Body of pancreas (tissue), 4 donors: ENCODE results near the gene EYS. TPM values are rescaled to one million over a fixed set of nuclear protein-coding genes. Genes with fewer than 3 reads are reported as not detected.

Experiments used
- ATAC-seq: fragments of 150-250 bp; one replicate; pipeline ENCODE4 v1.9.1; 2016
- DNase-seq, 4 donors: peaks; one replicate each; pipeline ENCODE4 v3.0.0-alpha.2; 2019
- H3K27ac ChIP-seq, 4 donors: fragments of 200-600 bp; sonication (generic); 1 replicate in 3 of 4; 2 replicates in 1 of 4; pipeline versions ENCODE4 v1.5.1 to v1.6.1; 2016 to 2019; ENCODE audit warnings: mild to moderate bottlenecking in 1 of 4, mixed read lengths in 1 of 4, moderate library complexity in 1 of 4
- H3K27me3 ChIP-seq, 2 donors: fragments of 200-600 bp; sonication (generic); one replicate each; pipeline ENCODE4 v1.6.0; 2016; ENCODE audit warnings: mild to moderate bottlenecking in 1 of 2
- H3K36me3 ChIP-seq, 2 donors: fragments of 200-600 bp; sonication (generic); replicated peaks in 1 of 2; 2 replicates each; pipeline ENCODE4 v1.5.1; 2016; ENCODE audit warnings: low read depth in 2 of 2; ENCODE audit not compliant: insufficient read depth in 1 of 2
- H3K4me1 ChIP-seq: fragments of 200-600 bp; sonication (generic); one replicate; pipeline ENCODE4 v1.6.0; 2016
- H3K4me3 ChIP-seq, 2 donors: fragments of 200-600 bp; sonication (generic); 1 replicate in 1 of 2; 2 replicates in 1 of 2; pipeline ENCODE4 v1.5.1; 2016 to 2019
- H3K9me3 ChIP-seq, 3 donors: fragments of 200-600 bp; sonication (generic); 1 replicate in 2 of 3; 2 replicates in 1 of 3; pipeline ENCODE4 v1.5.1; 2016
- CTCF ChIP-seq, 7 experiments: fragments of 450-650 bp in 4 of 7; fragments of 200-600 bp in 3 of 7; sonication (generic) in 3 of 7; IDR thresholded peaks; one replicate each; pipeline ENCODE4 v1.5.1; 2016 to 2019; ENCODE audit warnings: antibody characterized with exemption in 7 of 7
- POLR2A ChIP-seq, 3 donors: fragments of 450-650 bp; IDR thresholded peaks; one replicate each; pipeline ENCODE4 v1.6.1; 2016; ENCODE audit warnings: antibody characterized with exemption in 3 of 3, mild to moderate bottlenecking in 2 of 3
- WGBS, 2 donors: methylation state at CpG; one replicate each; pipeline ENCODE4 v1.1.5; 2017; 5-methylcytosine and 5-hydroxymethylcytosine counted together
- intact Hi-C: fragments of 100-400 bp; cut with DNase I; formaldehyde crosslinking; loops from one replicate; pipeline ENCODE4 v1.15.1; 2023
- total RNA-seq, 2 donors: library from RNA; depleted of rRNA; stranded (reverse); fragments of >200 nt; gene quantifications; one replicate each; pipeline ENCODE4 v1.1.0, GENCODE V29; 2016

EYS gene
- total RNA-seq, 2 donors from 2014 or later = 0.26 TPM; not detected in 1

GRCh38 chr6:64258752-64259151, 1448.3 kb downstream of the EYS start:
- DNase-seq (no peak), ATAC-seq (no peak)
- no peak overlapping the region for H3K27ac ChIP-seq
- 30 to 76% methylated on average over 2 of the region's 2 CpGs for WGBS, 2 donors
- H3K4me1 ChIP-seq = no peaks in the 10 kb centered on the region
- H3K36me3 ChIP-seq = no peaks in the 10 kb centered on the region
- intact Hi-C loops = no loop called here
- H3K9me3 ChIP-seq = no peaks in the 10 kb centered on the region
- no peaks in the 10 kb centered on the region for H3K27me3 ChIP-seq
- no peak overlapping the region for H3K4me3 ChIP-seq
- TF ChIP-seq POLR2A (IDR thresholded peaks at IDR 0.05) (no peak), CTCF (IDR thresholded peaks at IDR 0.05) (no peak)

GRCh38 chr6:64258302-64258701, 1448.7 kb downstream of the EYS start:
- H3K36me3 ChIP-seq = no peaks in the 10 kb centered on the region
- no peak for DNase-seq
- no peaks in the 10 kb centered on the region for H3K27me3 ChIP-seq
- H3K4me3 ChIP-seq = no peak overlapping the region
- intact Hi-C loops = no loop called here
- no peak overlapping the region for H3K27ac ChIP-seq
- no peaks in the 10 kb centered on the region for H3K4me1 ChIP-seq
- 55% methylated on average over 1 of the region's 1 CpG for WGBS, 2 donors
- no peaks in the 10 kb centered on the region for H3K9me3 ChIP-seq
- ATAC-seq = no peak
- TF ChIP-seq POLR2A (IDR thresholded peaks at IDR 0.05) (no peak), CTCF (IDR thresholded peaks at IDR 0.05) (no peak)

- H3K27me3 ChIP-seq = no peaks in the 10 kb centered on the region
- no peak overlapping the region for H3K27ac ChIP-seq
- TF ChIP-seq POLR2A (IDR thresholded peaks at IDR 0.05) (no peak), CTCF (IDR thresholded peaks at IDR 0.05) (no peak)
- ATAC-seq = no peak
- H3K36me3 ChIP-seq = no peaks in the 10 kb centered on the region
- intact Hi-C loops = no loop called here
- WGBS, 2 donors = 30 to 91% methylated on average over 3 of the region's 3 CpGs
- no peak for DNase-seq
- no peaks in the 10 kb centered on the region for H3K9me3 ChIP-seq
- H3K4me1 ChIP-seq = no peaks in the 10 kb centered on the region
- no peak overlapping the region for H3K4me3 ChIP-seq
Measured at GRCh38 chr6:64257586-64257985, 1449.4 kb downstream of the EYS start.

GRCh38 chr6:64256483-64256882, 1450.5 kb downstream of the EYS start:
- TF ChIP-seq CTCF (IDR thresholded peaks at IDR 0.05) = no peak
- no peak for TF ChIP-seq POLR2A (IDR thresholded peaks at IDR 0.05)
- WGBS, 2 donors = 42 to 49% methylated on average over 3 of the region's 3 CpGs
- Histone ChIP-seq H3K36me3 (no peaks in the 10 kb centered on the region), H3K27me3 (no peaks in the 10 kb centered on the region), H3K4me1 (no peaks in the 10 kb centered on the region), H3K4me3 (no peak overlapping the region), H3K9me3 (no peaks in the 10 kb centered on the region), H3K27ac (no peak overlapping the region)
- DNase-seq (no peak), ATAC-seq (no peak)
- intact Hi-C loops = no loop called here

GRCh38 chr6:64255000-64255399, 1452.0 kb downstream of the EYS start:
- DNase-seq = no peak
- H3K36me3 ChIP-seq = no peaks in the 10 kb centered on the region
- no peak for TF ChIP-seq CTCF (IDR thresholded peaks at IDR 0.05)
- TF ChIP-seq POLR2A (IDR thresholded peaks at IDR 0.05) = no peak
- no peak overlapping the region for H3K27ac ChIP-seq
- no peaks in the 10 kb centered on the region for H3K9me3 ChIP-seq
- H3K4me3 ChIP-seq = no peak overlapping the region
- no peaks in the 10 kb centered on the region for H3K4me1 ChIP-seq
- intact Hi-C loops = no loop called here
- no peak for ATAC-seq
- H3K27me3 ChIP-seq = no peaks in the 10 kb centered on the region
- WGBS, 2 donors = 33 to 36% methylated on average over 1 of the region's 1 CpG
